DND-41 (cell line): Measurements from ENCODE around the gene GCN1.

Source experiments
- CTCF ChIP-seq: IDR thresholded peaks from 2 replicates; pipeline ENCODE4 v1.5.1; 2012; ENCODE audit warnings: borderline replicate concordance, low read length, moderate library complexity, mild to moderate bottlenecking; ENCODE audit not compliant: poor library complexity, severe bottlenecking; ENCODE audit errors: extremely low read depth
- EZH2 ChIP-seq: IDR thresholded peaks from 3 replicates; pipeline ENCODE4 v1.6.1; 2012; ENCODE audit warnings: borderline replicate concordance, low read depth, mild to moderate bottlenecking, moderate library complexity, low read length, inconsistent platforms; ENCODE audit not compliant: severe bottlenecking

- TF ChIP-seq EZH2 (no peak), CTCF (no peak)
Measured at GRCh38 chr12:120089796-120090195, 104.7 kb downstream of the GCN1 start.
